ENCODE measurements around the gene WDR1.

Gene WDR1

DNA sequence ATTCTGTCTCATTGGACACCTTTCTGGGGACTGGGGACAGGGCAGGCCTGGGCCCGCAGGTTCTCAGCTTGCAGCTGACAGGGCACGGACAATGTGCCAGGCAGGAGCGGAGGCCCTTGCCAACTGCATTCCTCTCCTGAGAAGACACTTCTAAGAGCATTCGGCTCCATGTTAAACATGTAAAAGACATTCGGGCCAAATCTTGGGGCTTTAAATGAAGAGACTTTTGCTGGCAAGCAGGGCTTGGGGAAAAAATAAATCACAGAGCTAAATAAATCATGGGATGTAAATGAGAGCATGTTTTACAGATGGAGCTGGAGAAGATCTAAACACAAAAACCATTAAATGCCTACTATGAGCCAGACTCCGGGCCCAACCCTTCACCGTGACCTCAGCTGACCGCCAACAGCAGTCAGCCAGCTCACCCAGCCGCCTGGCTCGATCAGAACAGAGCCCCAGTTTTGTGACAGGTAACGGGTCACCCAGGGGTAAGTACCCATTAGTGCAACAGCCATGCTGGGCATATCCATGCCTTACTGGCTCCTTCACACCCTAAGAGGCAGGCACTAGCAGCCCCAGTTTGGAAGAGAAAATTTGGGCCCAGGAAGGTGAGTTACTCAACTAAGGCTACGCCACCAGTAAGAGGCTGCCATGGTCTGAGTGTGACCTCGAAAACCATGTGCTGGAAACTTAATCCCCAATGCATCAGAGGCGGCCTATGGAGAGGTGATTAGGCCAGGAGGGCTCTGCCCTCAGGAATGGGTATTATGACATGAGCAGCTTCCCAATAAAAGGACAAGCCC, 14.7 kb downstream of the WDR1 start:
- DNase-seq (ENCODE audit: extremely low read depth, insufficient read length) = no peak
- Histone ChIP-seq H3K36me3 (ENCODE audit: control insufficient read depth, insufficient read depth, low read length) (peaks cover 61% of the 10 kb centered on the region), H3K4me3 (replicated peaks; ENCODE audit: low read depth, low read length) (no peak overlapping the region), H3K27me3 (replicated peaks; ENCODE audit: control insufficient read depth, insufficient read depth, low read length) (no peaks in the 10 kb centered on the region)
- TF ChIP-seq, protein P1, sequence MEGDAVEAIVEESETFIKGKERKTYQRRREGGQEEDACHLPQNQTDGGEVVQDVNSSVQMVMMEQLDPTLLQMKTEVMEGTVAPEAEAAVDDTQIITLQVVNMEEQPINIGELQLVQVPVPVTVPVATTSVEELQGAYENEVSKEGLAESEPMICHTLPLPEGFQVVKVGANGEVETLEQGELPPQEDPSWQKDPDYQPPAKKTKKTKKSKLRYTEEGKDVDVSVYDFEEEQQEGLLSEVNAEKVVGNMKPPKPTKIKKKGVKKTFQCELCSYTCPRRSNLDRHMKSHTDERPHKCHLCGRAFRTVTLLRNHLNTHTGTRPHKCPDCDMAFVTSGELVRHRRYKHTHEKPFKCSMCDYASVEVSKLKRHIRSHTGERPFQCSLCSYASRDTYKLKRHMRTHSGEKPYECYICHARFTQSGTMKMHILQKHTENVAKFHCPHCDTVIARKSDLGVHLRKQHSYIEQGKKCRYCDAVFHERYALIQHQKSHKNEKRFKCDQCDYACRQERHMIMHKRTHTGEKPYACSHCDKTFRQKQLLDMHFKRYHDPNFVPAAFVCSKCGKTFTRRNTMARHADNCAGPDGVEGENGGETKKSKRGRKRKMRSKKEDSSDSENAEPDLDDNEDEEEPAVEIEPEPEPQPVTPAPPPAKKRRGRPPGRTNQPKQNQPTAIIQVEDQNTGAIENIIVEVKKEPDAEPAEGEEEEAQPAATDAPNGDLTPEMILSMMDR (IDR thresholded peaks at IDR 0.05; ENCODE audit: insufficient read depth, low read length, poor library complexity, severe bottlenecking) = no peak

DNA sequence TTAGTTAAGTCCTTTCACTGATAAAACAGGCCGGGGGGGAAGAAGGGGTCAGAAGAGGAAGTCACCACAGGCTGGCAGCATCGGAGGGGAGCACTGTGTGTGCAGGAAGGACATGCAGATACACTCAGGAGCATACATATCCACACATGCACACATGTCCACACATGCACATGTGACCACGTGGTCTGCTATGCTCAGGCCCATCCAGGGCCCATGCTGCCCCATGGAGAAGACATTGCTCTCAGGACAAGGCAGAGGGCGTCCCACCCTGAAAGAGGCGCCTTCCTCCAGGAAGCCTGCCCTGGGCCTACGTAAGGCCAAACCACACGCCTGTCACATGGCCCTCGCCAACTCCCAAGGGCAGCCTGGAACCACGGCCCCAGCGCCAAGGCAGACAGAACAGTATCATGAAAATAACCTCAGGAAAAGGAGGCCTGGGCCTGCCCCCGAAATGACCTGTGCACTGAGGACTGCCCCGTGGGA, 15.8 kb downstream of the WDR1 start:
- Histone ChIP-seq H3K27me3 (replicated peaks; ENCODE audit: control insufficient read depth, insufficient read depth, low read length) (no peaks in the 10 kb centered on the region), H3K36me3 (ENCODE audit: control insufficient read depth, insufficient read depth, low read length) (peaks cover 71% of the 10 kb centered on the region)
- no peak for DNase-seq (ENCODE audit: extremely low read depth, insufficient read length)

DNA sequence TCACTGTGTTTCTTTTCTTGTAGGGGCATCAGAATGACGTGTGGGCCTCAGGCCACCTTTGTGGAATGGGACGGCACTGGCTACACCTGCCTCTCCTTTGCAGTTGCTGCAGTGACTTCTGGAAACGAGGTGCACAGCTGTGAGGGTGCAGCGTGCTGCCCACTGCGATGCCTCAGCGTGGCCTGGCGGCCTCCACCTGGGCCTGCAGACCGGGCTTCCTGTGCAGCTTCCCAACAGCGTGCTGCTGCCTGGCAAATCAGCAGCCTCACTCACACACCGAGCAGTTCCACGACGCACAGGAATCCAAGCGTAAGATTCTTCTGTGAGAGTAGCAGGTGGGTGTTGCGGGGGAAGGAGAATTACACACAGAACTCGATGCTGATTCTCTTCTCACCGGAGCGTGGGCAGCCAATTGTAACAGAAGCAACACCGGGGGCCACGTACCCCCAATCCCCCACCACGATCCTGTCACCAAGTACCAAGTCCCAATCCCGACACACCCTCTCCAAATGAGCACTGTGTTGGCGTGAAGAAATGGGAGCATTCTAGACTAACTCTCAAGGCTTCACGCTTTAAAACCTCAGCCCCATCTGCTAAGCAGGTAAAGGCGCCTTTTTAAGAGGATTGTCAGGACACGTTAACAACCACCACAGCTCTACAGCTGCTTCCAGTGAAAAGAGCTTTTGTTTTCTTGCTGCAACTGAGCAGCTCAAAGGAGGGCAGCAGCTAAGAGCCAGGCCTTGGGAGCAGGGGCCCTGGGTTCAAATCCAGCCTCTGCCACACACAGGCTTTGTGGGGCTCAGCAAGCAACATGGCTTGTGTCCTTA, 16.9 kb downstream of the WDR1 start:
- Histone ChIP-seq H3K27me3 (replicated peaks; ENCODE audit: control insufficient read depth, insufficient read depth, low read length) (no peaks in the 10 kb centered on the region), H3K36me3 (ENCODE audit: control insufficient read depth, insufficient read depth, low read length) (peaks cover 72% of the 10 kb centered on the region), H3K4me3 (replicated peaks; ENCODE audit: low read depth, low read length) (no peak overlapping the region)
- no peak for DNase-seq (ENCODE audit: extremely low read depth, insufficient read length)
- TF ChIP-seq, protein P1 (IDR thresholded peaks at IDR 0.05; ENCODE audit: insufficient read depth, low read length, poor library complexity, severe bottlenecking) = no peak

More for the DNA sequence above, 15.8 kb downstream of the WDR1 start:
- H3K4me3 ChIP-seq (replicated peaks; ENCODE audit: low read depth, low read length) = no peak overlapping the region
- TF ChIP-seq, protein P1 (IDR thresholded peaks at IDR 0.05; ENCODE audit: insufficient read depth, low read length, poor library complexity, severe bottlenecking) = no peak

DNA sequence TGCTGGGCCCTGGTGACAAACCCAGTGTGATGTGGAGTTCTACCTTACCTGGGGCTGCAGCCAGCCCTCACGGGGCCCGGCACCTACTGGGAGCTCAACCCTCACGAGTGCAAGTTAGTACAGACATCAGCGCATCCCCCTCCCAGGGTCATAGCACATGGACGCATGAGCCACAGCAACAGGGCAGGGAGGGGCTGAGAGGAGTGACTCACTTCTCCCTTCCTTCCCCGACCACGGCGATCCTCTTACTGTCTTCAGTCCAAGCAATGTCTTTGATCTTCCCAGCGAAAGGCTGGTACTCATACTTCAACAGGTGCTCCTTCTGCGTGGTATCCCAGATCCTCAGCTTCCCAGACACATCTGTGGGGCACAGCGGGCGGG, 17.8 kb downstream of the WDR1 start:
- TF ChIP-seq, protein P1 (IDR thresholded peaks at IDR 0.05; ENCODE audit: insufficient read depth, low read length, poor library complexity, severe bottlenecking) = no peak
- DNase-seq (ENCODE audit: extremely low read depth, insufficient read length) = no peak
- no peaks in the 10 kb centered on the region for H3K27me3 ChIP-seq (replicated peaks; ENCODE audit: control insufficient read depth, insufficient read depth, low read length)
- peaks cover 74% of the 10 kb centered on the region for H3K36me3 ChIP-seq (ENCODE audit: control insufficient read depth, insufficient read depth, low read length)
- H3K4me3 ChIP-seq (replicated peaks; ENCODE audit: low read depth, low read length) = no peak overlapping the region

DNA sequence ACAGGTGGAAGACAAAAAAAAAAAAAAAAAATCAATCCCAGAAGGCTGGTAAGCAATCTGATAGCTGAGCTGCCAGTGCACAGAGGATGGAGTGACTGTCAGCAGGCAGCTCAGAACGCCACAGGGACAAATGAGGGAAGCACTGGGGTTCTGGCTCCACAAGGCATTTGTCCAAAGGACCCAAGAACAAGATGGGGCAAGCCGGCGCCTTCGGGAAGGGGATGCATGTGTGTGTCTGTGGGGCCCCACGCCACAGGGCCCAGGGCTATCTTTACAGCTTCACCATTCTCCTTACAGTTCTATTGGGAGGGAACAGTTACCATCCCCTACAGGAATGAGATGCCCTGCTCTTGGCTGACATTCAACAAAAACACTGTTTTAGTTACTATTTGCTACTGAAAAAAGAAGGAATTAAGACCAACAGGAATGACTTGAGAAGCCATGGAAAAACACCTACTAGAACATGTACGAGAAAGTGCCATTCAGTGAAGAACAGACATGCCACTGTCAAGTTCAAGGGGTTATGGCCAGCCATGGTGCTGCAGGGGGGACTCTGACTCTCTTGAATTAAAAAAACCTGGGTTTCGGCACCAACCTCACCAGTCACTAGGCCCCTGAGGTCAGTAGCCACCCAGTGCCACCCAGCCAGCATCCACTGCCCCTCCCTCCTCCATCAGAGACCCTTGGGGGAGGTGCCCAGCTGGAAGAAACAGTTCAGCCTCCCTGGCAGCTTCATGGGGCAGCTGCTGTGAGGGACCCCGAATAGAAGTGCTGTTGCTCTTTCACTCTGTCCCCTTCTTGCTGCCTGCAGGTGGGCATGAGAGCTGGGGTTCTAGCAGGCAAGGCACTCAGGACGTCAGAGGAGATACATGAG, 18.5 kb downstream of the WDR1 start:
- Histone ChIP-seq H3K4me3 (replicated peaks; ENCODE audit: low read depth, low read length) (no peak overlapping the region), H3K36me3 (ENCODE audit: control insufficient read depth, insufficient read depth, low read length) (peaks cover 78% of the 10 kb centered on the region), H3K27me3 (replicated peaks; ENCODE audit: control insufficient read depth, insufficient read depth, low read length) (no peaks in the 10 kb centered on the region)
- DNase-seq (ENCODE audit: extremely low read depth, insufficient read length) = no peak
- TF ChIP-seq, protein P1 (IDR thresholded peaks at IDR 0.05; ENCODE audit: insufficient read depth, low read length, poor library complexity, severe bottlenecking) = no peak

Measured in GM06990 (cell line).